ENCODE measurements around the gene HBS1L.

The HBS1L gene

GRCh38 chr6:134992155-134992554, 62.5 kb downstream of the HBS1L start:
- DNase-seq (ENCODE audit: low spot score): no peak
- no peak overlapping the region for H3K27ac ChIP-seq
- TF ChIP-seq CTCF (conservative IDR thresholded peaks at IDR 0.05; ENCODE audit: low read depth): no peak
- ChIA-PET POLR2A (ENCODE audit: low non-redundant PET) (no interaction called here), CTCF (interaction anchor here (0.8 kb wide), 1 partner anchor 10 kb away, joined by 3 read pairs; no protein-coding TSS in a partner anchor)

- no peak overlapping the region for H3K27ac ChIP-seq
- no peak for DNase-seq (ENCODE audit: low spot score)
- ChIA-PET CTCF (no interaction called here), POLR2A (ENCODE audit: low non-redundant PET) (no interaction called here)
- no peak for TF ChIP-seq CTCF (conservative IDR thresholded peaks at IDR 0.05; ENCODE audit: low read depth)
Observed at GRCh38 chr6:134990262-134990661, 64.4 kb downstream of the HBS1L start.

GRCh38 chr6:134984821-134985220, 69.8 kb downstream of the HBS1L start:
- H3K27ac ChIP-seq: no peak overlapping the region
- TF ChIP-seq CTCF (conservative IDR thresholded peaks at IDR 0.05; ENCODE audit: low read depth): no peak
- ChIA-PET CTCF (no interaction called here), POLR2A (ENCODE audit: low non-redundant PET) (no interaction called here)
- no peak for DNase-seq (ENCODE audit: low spot score)

GRCh38 chr6:134983823-134984222, 70.8 kb downstream of the HBS1L start:
- no peak for DNase-seq (ENCODE audit: low spot score)
- ChIA-PET POLR2A (ENCODE audit: low non-redundant PET) (no interaction called here), CTCF (no interaction called here)
- no peak for TF ChIP-seq CTCF (conservative IDR thresholded peaks at IDR 0.05; ENCODE audit: low read depth)
- H3K27ac ChIP-seq: no peak overlapping the region

GRCh38 chr6:134982161-134982560, 72.5 kb downstream of the HBS1L start:
- CTCF ChIA-PET: no interaction called here
- no peak for DNase-seq (ENCODE audit: low spot score)
- POLR2A ChIA-PET (ENCODE audit: low non-redundant PET): no interaction called here
- TF ChIP-seq CTCF (conservative IDR thresholded peaks at IDR 0.05; ENCODE audit: low read depth): no peak
- no peak overlapping the region for H3K27ac ChIP-seq

GRCh38 chr6:134980846-134981245, 73.8 kb downstream of the HBS1L start:
- CTCF ChIA-PET: no interaction called here
- no peak for DNase-seq (ENCODE audit: low spot score)
- POLR2A ChIA-PET (ENCODE audit: low non-redundant PET): no interaction called here
- no peak overlapping the region for H3K27ac ChIP-seq
- TF ChIP-seq CTCF (conservative IDR thresholded peaks at IDR 0.05; ENCODE audit: low read depth): no peak

- TF ChIP-seq CTCF (conservative IDR thresholded peaks at IDR 0.05; ENCODE audit: low read depth): no peak
- ChIA-PET POLR2A (ENCODE audit: low non-redundant PET) (no interaction called here), CTCF (interaction anchor here (0.6 kb wide), 1 partner anchor 826 kb away, joined by 3 read pairs; no protein-coding TSS in a partner anchor)
- H3K27ac ChIP-seq: no peak overlapping the region
- no peak for DNase-seq (ENCODE audit: low spot score)
Observed at GRCh38 chr6:134979142-134979541, 75.5 kb downstream of the HBS1L start.

All from RWPE1 (cell line).